Measurements from ENCODE around the gene ITPKC. TPM values are rescaled to one million over a fixed set of nuclear protein-coding genes. Genes with fewer than 3 reads are reported as not detected.
"Not testable (repeated sequence)": the region's sequence is repeated elsewhere in the genome, so short reads cannot be mapped to it uniquely, and the experiment has no call there.

The ITPKC gene
- total RNA-seq, 1 donor from 2014 or later = 51.6 TPM

DNA sequence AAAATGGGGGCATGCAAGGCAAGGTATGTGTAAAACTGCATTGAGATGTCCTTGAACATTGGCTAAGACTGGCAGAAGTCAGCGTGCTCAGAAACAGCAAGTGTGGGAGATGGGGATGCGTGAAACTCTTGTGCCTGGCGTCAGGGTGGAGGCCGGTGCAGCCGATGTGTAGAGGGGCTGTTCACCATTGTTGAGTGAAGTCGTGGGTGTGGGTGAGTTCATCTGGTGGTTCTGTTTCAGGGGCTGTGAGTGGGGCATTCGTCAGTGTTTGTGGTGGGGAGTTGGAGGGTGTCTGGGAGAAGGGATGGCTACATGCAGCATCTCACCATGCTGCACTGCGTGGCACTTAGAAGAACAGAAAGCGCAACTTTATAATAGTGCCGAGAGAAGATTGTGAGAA lies 47.1 kb downstream of the ITPKC start:
- Histone ChIP-seq H3K27ac (no peak overlapping the region), H3K4me3 (no peak overlapping the region), H3K27me3 (no peaks in the 10 kb centered on the region), H3K36me3 (peaks cover 82% of the 10 kb centered on the region), H3K4me1 (no peaks in the 10 kb centered on the region), H3K9me3 (no peaks in the 10 kb centered on the region)
- DNase-seq (no peak), ATAC-seq (no peak)
- intact Hi-C loops (cut with DNase I) = no loop called here
- TF ChIP-seq, protein P1, sequence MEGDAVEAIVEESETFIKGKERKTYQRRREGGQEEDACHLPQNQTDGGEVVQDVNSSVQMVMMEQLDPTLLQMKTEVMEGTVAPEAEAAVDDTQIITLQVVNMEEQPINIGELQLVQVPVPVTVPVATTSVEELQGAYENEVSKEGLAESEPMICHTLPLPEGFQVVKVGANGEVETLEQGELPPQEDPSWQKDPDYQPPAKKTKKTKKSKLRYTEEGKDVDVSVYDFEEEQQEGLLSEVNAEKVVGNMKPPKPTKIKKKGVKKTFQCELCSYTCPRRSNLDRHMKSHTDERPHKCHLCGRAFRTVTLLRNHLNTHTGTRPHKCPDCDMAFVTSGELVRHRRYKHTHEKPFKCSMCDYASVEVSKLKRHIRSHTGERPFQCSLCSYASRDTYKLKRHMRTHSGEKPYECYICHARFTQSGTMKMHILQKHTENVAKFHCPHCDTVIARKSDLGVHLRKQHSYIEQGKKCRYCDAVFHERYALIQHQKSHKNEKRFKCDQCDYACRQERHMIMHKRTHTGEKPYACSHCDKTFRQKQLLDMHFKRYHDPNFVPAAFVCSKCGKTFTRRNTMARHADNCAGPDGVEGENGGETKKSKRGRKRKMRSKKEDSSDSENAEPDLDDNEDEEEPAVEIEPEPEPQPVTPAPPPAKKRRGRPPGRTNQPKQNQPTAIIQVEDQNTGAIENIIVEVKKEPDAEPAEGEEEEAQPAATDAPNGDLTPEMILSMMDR (IDR thresholded peaks at IDR 0.05) = no peak

GRCh38 chr19:40766385-40766784 lies 49.5 kb downstream of the ITPKC start:
- H3K27ac ChIP-seq; H3K27me3 ChIP-seq; DNase-seq; ATAC-seq; intact Hi-C loops (cut with DNase I); H3K4me1 ChIP-seq; H3K4me3 ChIP-seq; H3K9me3 ChIP-seq: not testable (repeated sequence)
- H3K36me3 ChIP-seq = peaks cover 58% of the 10 kb centered on the region

- intact Hi-C loops (cut with DNase I) = no loop called here
- no peaks in the 10 kb centered on the region for H3K27me3 ChIP-seq
- DNase-seq = no peak
- no peak overlapping the region for H3K4me3 ChIP-seq
- H3K36me3 ChIP-seq = peaks cover 33% of the 10 kb centered on the region
- peak; percentile 82 for ATAC-seq
- H3K4me1 ChIP-seq = no peaks in the 10 kb centered on the region
- H3K9me3 ChIP-seq = no peaks in the 10 kb centered on the region
- TF ChIP-seq, protein P1 (IDR thresholded peaks at IDR 0.05) = no peak
- no peak overlapping the region for H3K27ac ChIP-seq
Measured at GRCh38 chr19:40768869-40769268, 52.0 kb downstream of the ITPKC start.

GRCh38 chr19:40771101-40771862 lies 54.4 kb downstream of the ITPKC start:
- not testable (repeated sequence) for H3K9me3 ChIP-seq

DNA sequence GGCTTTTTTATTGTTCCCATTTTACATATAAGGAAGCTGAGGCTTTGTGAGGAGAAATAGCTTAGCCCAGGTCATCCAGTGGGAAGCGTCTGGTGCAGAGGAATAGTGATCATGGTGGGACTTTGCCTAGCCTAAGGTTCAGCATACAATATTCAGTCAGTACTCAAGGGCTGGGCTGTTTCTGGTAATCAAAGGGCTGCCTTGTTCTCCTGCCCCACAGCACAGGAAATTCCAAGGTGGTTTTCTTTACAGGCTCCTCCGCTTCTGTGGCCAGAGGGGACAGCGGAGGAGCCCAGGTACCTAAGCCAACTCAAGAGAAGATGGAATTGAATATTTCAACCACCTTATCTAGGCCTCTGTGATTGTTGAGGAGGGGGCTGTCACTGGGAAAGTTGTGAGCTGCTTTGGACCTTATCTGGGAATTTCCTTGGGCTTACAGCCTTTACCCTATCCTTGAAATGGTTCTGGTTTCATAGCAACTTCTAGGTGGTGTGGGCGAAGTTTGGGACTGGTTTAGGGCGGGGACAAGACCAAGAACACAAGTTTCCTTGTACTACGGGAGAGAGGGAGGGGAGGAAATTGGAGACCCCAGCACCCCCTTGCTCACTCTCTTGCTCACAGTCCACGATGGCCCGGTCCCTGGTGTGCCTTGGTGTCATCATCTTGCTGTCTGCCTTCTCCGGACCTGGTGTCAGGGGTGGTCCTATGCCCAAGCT lies 58.2 kb downstream of the ITPKC start, which contains the start of gene MIA:
MIA (plus strand) TSS at position 606 of the 716 bp plus-strand sequence; CDS start at position 628, 22 bp downstream.
- DNase-seq = no peak

More at GRCh38 chr19:40771101-40771862, 54.4 kb downstream of the ITPKC start:
- intact Hi-C loops (cut with DNase I); H3K27me3 ChIP-seq; H3K27ac ChIP-seq; H3K36me3 ChIP-seq; H3K4me3 ChIP-seq; H3K4me1 ChIP-seq; DNase-seq; ATAC-seq: not testable (repeated sequence)

DNA sequence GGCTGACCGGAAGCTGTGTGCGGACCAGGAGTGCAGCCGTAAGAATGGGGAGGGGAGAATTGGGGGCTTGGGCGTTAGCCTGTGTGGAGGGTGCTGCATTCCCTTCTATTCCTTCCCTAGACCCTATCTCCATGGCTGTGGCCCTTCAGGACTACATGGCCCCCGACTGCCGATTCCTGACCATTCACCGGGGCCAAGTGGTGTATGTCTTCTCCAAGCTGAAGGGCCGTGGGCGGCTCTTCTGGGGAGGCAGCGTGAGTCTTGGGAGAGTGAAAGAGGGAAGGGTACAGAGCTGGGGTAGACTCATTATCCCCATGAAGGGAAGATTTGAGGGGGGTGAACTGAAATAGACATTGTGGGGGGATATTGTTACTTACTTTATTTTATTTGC lies 58.7 kb downstream of the ITPKC start:
- Histone ChIP-seq H3K4me1 (peaks cover 14% of the 10 kb centered on the region), H3K9me3 (no peaks in the 10 kb centered on the region), H3K27ac (no peak overlapping the region), H3K36me3 (no peaks in the 10 kb centered on the region), H3K27me3 (no peaks in the 10 kb centered on the region), H3K4me3 (no peak overlapping the region)
- DNase-seq (no peak), ATAC-seq (no peak)
- intact Hi-C loops (cut with DNase I) = no loop called here
- TF ChIP-seq, protein P1 (IDR thresholded peaks at IDR 0.05) = no peak

More for the DNA sequence above, 58.2 kb downstream of the ITPKC start, which contains the start of gene MIA:
- H3K27me3 ChIP-seq = no peaks in the 10 kb centered on the region
- H3K27ac ChIP-seq = peak within 1 kb of the TSS; percentile 97
- ATAC-seq = no peak
- H3K36me3 ChIP-seq = no peaks in the 10 kb centered on the region
- TF ChIP-seq, protein P1 (IDR thresholded peaks at IDR 0.05) = no peak
- intact Hi-C loops (cut with DNase I) = no loop called here
- peaks cover 14% of the 10 kb centered on the region for H3K4me1 ChIP-seq
- H3K4me3 ChIP-seq = no peak within 1 kb of the TSS
- H3K9me3 ChIP-seq = no peaks in the 10 kb centered on the region
